ENCODE data around the gene NUP42. TPM values are rescaled to one million over a fixed set of nuclear protein-coding genes. Genes with fewer than 3 reads are reported as not detected.

The NUP42 gene
- total RNA-seq, 2 experiments from 2014 or later = 30.1 to 32.6 TPM

GRCh38 chr7:23168111-23168885, 13.6 kb upstream of the NUP42 start:
- no peak for DNase-seq
- intact Hi-C loops (cut with micrococcal nuclease) = no loop called here
- TF ChIP-seq CTCF (IDR thresholded peaks at IDR 0.05) = no peak
- H3K27ac Mint-ChIP-seq = no peak overlapping the region
- H3K9me3 Mint-ChIP-seq = no peaks in the 10 kb centered on the region
- H3K27me3 Mint-ChIP-seq = no peaks in the 10 kb centered on the region
- no peak overlapping the region for H3K4me3 Mint-ChIP-seq
- ChIA-PET POLR2A (interaction anchor here (0.5 kb wide), 1 partner anchor 16 kb away, joined by 3 read pairs; no protein-coding TSS in a partner anchor), CTCF (no interaction called here)
- ATAC-seq = no peak
- no peaks in the 10 kb centered on the region for H3K4me1 Mint-ChIP-seq (ENCODE audit: low read depth)
- peaks cover 3% of the 10 kb centered on the region for H3K36me3 Mint-ChIP-seq (ENCODE audit: low read depth)

GRCh38 chr7:23175938-23176337, 5.9 kb upstream of the NUP42 start:
- intact Hi-C loops (cut with micrococcal nuclease) = no loop called here
- H3K4me1 Mint-ChIP-seq (ENCODE audit: low read depth) = peaks cover 8% of the 10 kb centered on the region
- H3K27ac Mint-ChIP-seq = no peak overlapping the region
- H3K4me3 Mint-ChIP-seq = no peak overlapping the region
- ATAC-seq (no peak), DNase-seq (no peak)
- no peak for TF ChIP-seq CTCF (IDR thresholded peaks at IDR 0.05)
- H3K27me3 Mint-ChIP-seq = no peaks in the 10 kb centered on the region
- ChIA-PET CTCF (no interaction called here), POLR2A (no interaction called here)
- H3K9me3 Mint-ChIP-seq = no peaks in the 10 kb centered on the region
- H3K36me3 Mint-ChIP-seq (ENCODE audit: low read depth) = peaks cover 2% of the 10 kb centered on the region

GRCh38 chr7:23183279-23184012, 1.6 kb downstream of the NUP42 start:
- H3K9me3 Mint-ChIP-seq = no peaks in the 10 kb centered on the region
- H3K27ac Mint-ChIP-seq = peak overlapping the region; percentile 81
- H3K36me3 Mint-ChIP-seq (ENCODE audit: low read depth) = peaks cover 28% of the 10 kb centered on the region
- CTCF ChIA-PET = no interaction called here
- H3K4me1 Mint-ChIP-seq (ENCODE audit: low read depth) = peaks cover 34% of the 10 kb centered on the region
- DNase-seq (no peak), ATAC-seq (no peak)
- H3K4me3 Mint-ChIP-seq = peak overlapping the region; percentile 96
- intact Hi-C loops (cut with micrococcal nuclease) = loop anchor here (2.0 kb wide), 1 partner anchor 79 kb away; the partner anchor contains the start of gene KLHL7
- no peaks in the 10 kb centered on the region for H3K27me3 Mint-ChIP-seq
- POLR2A ChIA-PET = interaction anchor here (0.8 to 1.6 kb wide), 4 partner anchors 8 to 18 kb away, joined by 3 to 4 read pairs (median 4); no protein-coding TSS in a partner anchor
- TF ChIP-seq CTCF (IDR thresholded peaks at IDR 0.05) = no peak

- H3K9me3 Mint-ChIP-seq = no peaks in the 10 kb centered on the region
- peaks cover 30% of the 10 kb centered on the region for H3K36me3 Mint-ChIP-seq (ENCODE audit: low read depth)
- no peak for TF ChIP-seq CTCF (IDR thresholded peaks at IDR 0.05)
- DNase-seq = no peak
- H3K27ac Mint-ChIP-seq = no peak overlapping the region
- intact Hi-C loops (cut with micrococcal nuclease) = no loop called here
- ATAC-seq = no peak
- CTCF ChIA-PET = interaction anchor here (1.0 to 1.7 kb wide), 2 partner anchors 15 to 17 kb away, joined by 3 to 4 read pairs; no protein-coding TSS in a partner anchor
- peaks cover 34% of the 10 kb centered on the region for H3K4me1 Mint-ChIP-seq (ENCODE audit: low read depth)
- no peaks in the 10 kb centered on the region for H3K27me3 Mint-ChIP-seq
- POLR2A ChIA-PET = interaction anchor here (0.8 to 1.6 kb wide), 4 partner anchors 9 to 17 kb away, joined by 3 to 4 read pairs (median 4); no protein-coding TSS in a partner anchor
- H3K4me3 Mint-ChIP-seq = peak overlapping the region; percentile 49
These were observed 2.4 kb downstream of the NUP42 start for GRCh38 chr7:23184291-23184690.
